Measurements from ENCODE around the gene GTSE1. TPM values are rescaled to one million over a fixed set of nuclear protein-coding genes. Genes with fewer than 3 reads are reported as not detected.

GTSE1 gene
- total RNA-seq, 2 donors from 2014 or later: 39.5 to 59.5 TPM

GRCh38 chr22:46275455-46276122 is 21.1 kb upstream of the GTSE1 start:
- Mint-ChIP-seq H3K4me3 (no peak overlapping the region), H3K27me3 (ENCODE audit: insufficient read depth) (no peaks in the 10 kb centered on the region), H3K4me1 (no peaks in the 10 kb centered on the region), H3K27ac (no peak overlapping the region), H3K36me3 (ENCODE audit: low read depth) (peaks cover 55% of the 10 kb centered on the region), H3K9me3 (peaks cover 6% of the 10 kb centered on the region)
- Histone ChIP-seq H3K27me3 (ENCODE audit: control insufficient read depth, insufficient read depth, low read length, poor library complexity, severe bottlenecking) (no peaks in the 10 kb centered on the region), H3K36me3 (ENCODE audit: control insufficient read depth, insufficient read depth, low read length) (peaks cover 53% of the 10 kb centered on the region), H3K9ac (ENCODE audit: extremely low read depth, low read length, poor library complexity, severe bottlenecking) (no peak overlapping the region), H3K4me1 (ENCODE audit: control insufficient read depth, insufficient read depth, low read length) (no peaks in the 10 kb centered on the region), H3K4me3 (ENCODE audit: low read length) (no peak overlapping the region), H3K9me3 (ENCODE audit: control insufficient read depth, low read length) (peaks cover 13% of the 10 kb centered on the region), H3K27ac (ENCODE audit: low read depth, low read length) (no peak overlapping the region)
- DNase-seq: no peak
- no peak for TF ChIP-seq CTCF (conservative IDR thresholded peaks at IDR 0.05)
- 93 to 94% methylated on average over 3 of the region's 3 CpGs for WGBS, 2 experiments (ENCODE audit: insufficient coverage in 1 of 2, insufficient read length in 1 of 2)

GRCh38 chr22:46276563-46276962 is 20.1 kb upstream of the GTSE1 start:
- Mint-ChIP-seq H3K27me3 (ENCODE audit: insufficient read depth) (no peaks in the 10 kb centered on the region), H3K9me3 (peaks cover 6% of the 10 kb centered on the region), H3K27ac (no peak overlapping the region), H3K4me3 (no peak overlapping the region), H3K36me3 (ENCODE audit: low read depth) (peaks cover 58% of the 10 kb centered on the region), H3K4me1 (no peaks in the 10 kb centered on the region)
- 86 to 94% methylated on average over 4 to 6 of the region's 7 CpGs for WGBS, 2 experiments (ENCODE audit: insufficient coverage in 1 of 2, insufficient read length in 1 of 2)
- Histone ChIP-seq H3K9me3 (ENCODE audit: control insufficient read depth, low read length) (peaks cover 13% of the 10 kb centered on the region), H3K27ac (ENCODE audit: low read depth, low read length) (no peak overlapping the region), H3K4me1 (ENCODE audit: control insufficient read depth, insufficient read depth, low read length) (no peaks in the 10 kb centered on the region), H3K4me3 (ENCODE audit: low read length) (no peak overlapping the region), H3K36me3 (ENCODE audit: control insufficient read depth, insufficient read depth, low read length) (peaks cover 61% of the 10 kb centered on the region), H3K27me3 (ENCODE audit: control insufficient read depth, insufficient read depth, low read length, poor library complexity, severe bottlenecking) (no peaks in the 10 kb centered on the region), H3K9ac (ENCODE audit: extremely low read depth, low read length, poor library complexity, severe bottlenecking) (no peak overlapping the region)
- no peak for DNase-seq
- TF ChIP-seq CTCF (conservative IDR thresholded peaks at IDR 0.05): no peak

- H3K27ac ChIP-seq (ENCODE audit: low read depth, low read length): no peak overlapping the region
- no peak overlapping the region for H3K4me3 ChIP-seq (ENCODE audit: low read length)
- Mint-ChIP-seq H3K4me1 (no peaks in the 10 kb centered on the region), H3K27me3 (ENCODE audit: insufficient read depth) (no peaks in the 10 kb centered on the region), H3K36me3 (ENCODE audit: low read depth) (peaks cover 61% of the 10 kb centered on the region), H3K4me3 (no peak overlapping the region), H3K27ac (no peak overlapping the region), H3K9me3 (peaks cover 6% of the 10 kb centered on the region)
- H3K9ac ChIP-seq (ENCODE audit: extremely low read depth, low read length, poor library complexity, severe bottlenecking): no peak overlapping the region
- peaks cover 72% of the 10 kb centered on the region for H3K36me3 ChIP-seq (ENCODE audit: control insufficient read depth, insufficient read depth, low read length)
- no peaks in the 10 kb centered on the region for H3K27me3 ChIP-seq (ENCODE audit: control insufficient read depth, insufficient read depth, low read length, poor library complexity, severe bottlenecking)
- no peak for TF ChIP-seq CTCF (conservative IDR thresholded peaks at IDR 0.05)
- peaks cover 13% of the 10 kb centered on the region for H3K9me3 ChIP-seq (ENCODE audit: control insufficient read depth, low read length)
- WGBS, 2 experiments (ENCODE audit: insufficient coverage in 1 of 2, insufficient read length in 1 of 2): 91 to 93% methylated on average over 21 to 22 of the region's 22 CpGs
- no peaks in the 10 kb centered on the region for H3K4me1 ChIP-seq (ENCODE audit: control insufficient read depth, insufficient read depth, low read length)
- no peak for DNase-seq
Observed at GRCh38 chr22:46278656-46279645, 17.7 kb upstream of the GTSE1 start.

Measured in endodermal cell (in vitro differentiated cells).